B cell (primary cell): ENCODE measurements around the gene PSMG4. TPM values are rescaled to one million over a fixed set of nuclear protein-coding genes. Genes with fewer than 3 reads are reported as not detected.

ENCODE experiments used
- ATAC-seq: fragments of 200-7000 bp; cut with Tn5 transposase; one replicate; pipeline ENCODE4 v1.10.0; 2021; ENCODE audit warnings: low read depth, mild to moderate bottlenecking, moderate number of reproducible peaks, moderate library complexity
- CTCF ChIA-PET: fragments of 350-600 bp; sonication (Branson Sonifier 250); formaldehyde crosslinking; loops from one replicate; lab custom pipeline; 2021; ENCODE audit warnings: antibody characterized with exemption, inconsistent platforms; lab: Charles Lee
- POLR2A ChIA-PET: fragments of 350-600 bp; sonication (Branson Sonifier 250); formaldehyde crosslinking; loops from one replicate; lab custom pipeline; 2021; ENCODE audit warnings: antibody characterized with exemption; lab: Charles Lee
- DNase-seq: peaks from one replicate; pipeline ENCODE4 v3.0.0; 2013
- H2AFZ ChIP-seq: 2 replicates; pipeline ENCODE4 v1.6.1; 2012; ENCODE audit warnings: mild to moderate bottlenecking, low read depth, low read length; ENCODE audit not compliant: insufficient read depth, poor library complexity, severe bottlenecking
- H3K27ac ChIP-seq, 2 donors: 1 replicate in 1 of 2; 2 replicates in 1 of 2; pipeline ENCODE4 v1.5.1; 2012 to 2013; ENCODE audit warnings: low read length in 2 of 2, mild to moderate bottlenecking in 2 of 2, moderate library complexity in 1 of 2
- H3K27me3 ChIP-seq, 4 experiments: fragments of 200-600 bp in 1 of 4; sonication (generic) in 1 of 4; replicated peaks in 1 of 4; 1 replicate in 2 of 4; 2 replicates in 2 of 4; pipeline versions ENCODE4 v1.6.1 to v1.7.0; 2013 to 2016; ENCODE audit warnings: low read length in 3 of 4, mild to moderate bottlenecking in 2 of 4, mixed read lengths in 1 of 4, moderate library complexity in 1 of 4; ENCODE audit not compliant: insufficient read depth in 4 of 4, control insufficient read depth in 3 of 4; ENCODE audit errors: control extremely low read depth in 1 of 4
- H3K36me3 ChIP-seq, 2 experiments: replicated peaks in 1 of 2; 1 replicate in 1 of 2; 2 replicates in 1 of 2; pipeline versions ENCODE4 v1.6.1 to v1.7.1; 2013; ENCODE audit warnings: low read length in 1 of 2; ENCODE audit not compliant: insufficient read depth in 2 of 2, control insufficient read depth in 1 of 2; ENCODE audit errors: control extremely low read depth in 1 of 2, extremely low read depth in 1 of 2
- H3K4me1 ChIP-seq, 2 donors: fragments of 200-600 bp in 1 of 2; sonication (generic) in 1 of 2; 1 replicate in 1 of 2; 2 replicates in 1 of 2; pipeline versions ENCODE4 v1.5.1 to v1.6.1; 2013 to 2017; ENCODE audit warnings: low read length in 2 of 2; ENCODE audit not compliant: control insufficient read depth in 2 of 2, insufficient read depth in 2 of 2
- H3K4me2 ChIP-seq: replicated peaks from 2 replicates; pipeline ENCODE3; 2012; ENCODE audit warnings: mild to moderate bottlenecking, low read depth, low read length; ENCODE audit not compliant: poor library complexity, severe bottlenecking
- H3K4me3 ChIP-seq, 5 experiments: fragments of 200-600 bp in 1 of 5; sonication (generic) in 1 of 5; 1 replicate in 3 of 5; 2 replicates in 2 of 5; pipeline versions ENCODE4 v1.5.1 to v1.7.0; 2011 to 2016; ENCODE audit warnings: low read length in 4 of 5, mild to moderate bottlenecking in 4 of 5, low read depth in 2 of 5, control low read depth in 1 of 5, moderate library complexity in 1 of 5; ENCODE audit not compliant: insufficient read depth in 1 of 5; ENCODE audit errors: control extremely low read depth in 1 of 5, extremely low read depth in 1 of 5
- H3K79me2 ChIP-seq: fragments of 200-600 bp; sonication (generic); one replicate; pipeline ENCODE4 v1.6.0; 2016; ENCODE audit warnings: low read length; ENCODE audit not compliant: control insufficient read depth, insufficient read depth
- H3K9ac ChIP-seq: fragments of 200-600 bp; sonication (generic); 2 replicates; pipeline ENCODE4 v1.6.1; 2017; ENCODE audit warnings: mild to moderate bottlenecking, low read length, moderate library complexity
- H3K9me3 ChIP-seq, 3 donors: one replicate each; pipeline versions ENCODE4 v1.6.1 to v1.7.1; 2013; ENCODE audit warnings: low read length in 2 of 3; ENCODE audit not compliant: control insufficient read depth in 2 of 3, insufficient read depth in 1 of 3; ENCODE audit errors: control extremely low read depth in 1 of 3
- H4K20me1 ChIP-seq: 2 replicates; pipeline ENCODE4 v1.6.0; 2012; ENCODE audit warnings: mild to moderate bottlenecking, low read length; ENCODE audit not compliant: insufficient read depth, control insufficient read depth, poor library complexity, severe bottlenecking
- H3K27ac Mint-ChIP-seq: one replicate; pipeline ENCODE4 v1.8.0; 2021; ENCODE audit warnings: mixed read lengths
- H3K27me3 Mint-ChIP-seq: one replicate; pipeline ENCODE4 v1.8.0; 2021; ENCODE audit warnings: mixed read lengths
- H3K4me1 Mint-ChIP-seq: one replicate; pipeline ENCODE4 v1.8.0; 2021; ENCODE audit warnings: mixed read lengths
- H3K4me3 Mint-ChIP-seq: one replicate; pipeline ENCODE4 v1.8.0; 2021; ENCODE audit warnings: mixed read lengths
- H3K9me3 Mint-ChIP-seq: one replicate; pipeline ENCODE4 v1.8.0; 2022; ENCODE audit warnings: mixed read lengths; ENCODE audit not compliant: insufficient read depth
- EZH2 ChIP-seq: IDR thresholded peaks from 2 replicates; pipeline ENCODE4 v1.6.1; 2012; ENCODE audit warnings: borderline replicate concordance, low read depth, mild to moderate bottlenecking, moderate library complexity, low read length; ENCODE audit not compliant: insufficient read depth, poor library complexity, severe bottlenecking
- WGBS: methylation state at CpG from one replicate; pipeline ENCODE4 v1.1.5; 2013; ENCODE audit warnings: missing lambda C conversion rate; ENCODE audit not compliant: insufficient coverage; 5-methylcytosine and 5-hydroxymethylcytosine counted together
- intact Hi-C: fragments of 100-400 bp; cut with micrococcal nuclease; formaldehyde crosslinking; loops from one replicate; pipeline ENCODE4 v1.10.0; 2022
- polyA plus RNA-seq: library from polyadenylated mRNA; depleted of rRNA; stranded (reverse); fragments of >200 nt; gene quantifications from 2 replicates; pipeline ENCODE4 v1.2.3, GENCODE V29; 2012
- total RNA-seq, 2 donors: library from RNA; stranded (reverse); fragments of 120-200 nt in 1 of 2; gene quantifications; 1 replicate in 1 of 2; 2 replicates in 1 of 2; pipeline versions ENCODE4 v1.2.3 to v1.2.4, GENCODE V29; 2013 to 2022
- TF ChIP-seq, protein P1 (sequence below): fragments of 200-600 bp; IDR thresholded peaks from one replicate; pipeline ENCODE4 v1.8.0; 2022; ENCODE audit warnings: antibody characterized with exemption, mild to moderate bottlenecking

Gene PSMG4
- total and polyA plus RNA-seq, 2 donors (not counting 1 experiment from before 2014, with no cell fraction given): 31.9 to 42.4 TPM

DNA sequence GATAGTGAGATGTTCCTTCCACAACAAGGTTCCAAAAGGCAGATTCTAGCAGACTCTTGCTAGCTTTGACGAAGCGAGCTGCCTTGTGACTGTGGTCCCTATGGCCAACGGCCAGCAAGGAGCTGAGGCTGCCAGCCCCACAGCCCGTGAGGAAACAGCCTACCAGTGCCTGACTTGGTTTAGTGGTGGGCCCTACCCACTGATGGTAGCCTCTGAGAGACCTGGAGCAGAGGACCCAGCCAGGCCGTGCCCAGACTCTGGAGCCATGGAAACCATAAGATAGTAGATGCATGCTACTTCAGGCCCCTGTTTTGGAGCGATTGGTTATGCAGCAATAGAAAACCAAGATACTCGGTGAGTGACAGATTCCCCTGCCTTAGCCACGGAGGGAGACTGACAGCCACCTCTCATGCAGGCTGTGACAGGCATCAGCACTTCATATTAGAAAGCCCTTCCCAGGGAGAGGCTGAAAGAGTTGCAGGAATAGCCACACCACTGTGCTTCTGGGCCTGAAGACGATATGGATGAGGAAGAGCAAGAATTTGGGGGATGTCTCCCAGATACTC is 19.2 kb downstream of the PSMG4 start:
- TF ChIP-seq, protein P1, sequence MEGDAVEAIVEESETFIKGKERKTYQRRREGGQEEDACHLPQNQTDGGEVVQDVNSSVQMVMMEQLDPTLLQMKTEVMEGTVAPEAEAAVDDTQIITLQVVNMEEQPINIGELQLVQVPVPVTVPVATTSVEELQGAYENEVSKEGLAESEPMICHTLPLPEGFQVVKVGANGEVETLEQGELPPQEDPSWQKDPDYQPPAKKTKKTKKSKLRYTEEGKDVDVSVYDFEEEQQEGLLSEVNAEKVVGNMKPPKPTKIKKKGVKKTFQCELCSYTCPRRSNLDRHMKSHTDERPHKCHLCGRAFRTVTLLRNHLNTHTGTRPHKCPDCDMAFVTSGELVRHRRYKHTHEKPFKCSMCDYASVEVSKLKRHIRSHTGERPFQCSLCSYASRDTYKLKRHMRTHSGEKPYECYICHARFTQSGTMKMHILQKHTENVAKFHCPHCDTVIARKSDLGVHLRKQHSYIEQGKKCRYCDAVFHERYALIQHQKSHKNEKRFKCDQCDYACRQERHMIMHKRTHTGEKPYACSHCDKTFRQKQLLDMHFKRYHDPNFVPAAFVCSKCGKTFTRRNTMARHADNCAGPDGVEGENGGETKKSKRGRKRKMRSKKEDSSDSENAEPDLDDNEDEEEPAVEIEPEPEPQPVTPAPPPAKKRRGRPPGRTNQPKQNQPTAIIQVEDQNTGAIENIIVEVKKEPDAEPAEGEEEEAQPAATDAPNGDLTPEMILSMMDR: no peak
- no peak for TF ChIP-seq EZH2
- H3K4me1 Mint-ChIP-seq: peaks cover 2% of the 10 kb centered on the region
- no peak for DNase-seq
- Histone ChIP-seq H3K4me2 (no peak overlapping the region), H3K4me1 (peaks cover 0 to 3% of the 10 kb centered on the region in 2 donors), H3K27me3 (no peaks in the 10 kb centered on the region), H3K9ac (no peak overlapping the region), H3K36me3 (peaks cover 0 to under 1% of the 10 kb centered on the region in 2 experiments), H4K20me1 (peaks cover 30% of the 10 kb centered on the region), H3K79me2 (no peaks in the 10 kb centered on the region), H3K9me3 (no peaks in the 10 kb centered on the region), H3K27ac (no peak overlapping the region), H2AFZ (no peak overlapping the region), H3K4me3 (no peak overlapping the region)
- no peaks in the 10 kb centered on the region for H3K9me3 Mint-ChIP-seq
- H3K27ac Mint-ChIP-seq: no peak overlapping the region
- intact Hi-C loops: loop anchor here (1.0 to 5.0 kb wide), 3 partner anchors 81 to 654 kb away; no protein-coding TSS in a partner anchor
- WGBS: 92% methylated on average over 9 of the region's 9 CpGs
- ChIA-PET CTCF (interaction anchor here (14.3 kb wide), 1 partner anchor 454 kb away, joined by 269 read pairs; no protein-coding TSS in a partner anchor), POLR2A (no interaction called here)
- no peaks in the 10 kb centered on the region for H3K27me3 Mint-ChIP-seq
- no peak overlapping the region for H3K4me3 Mint-ChIP-seq
- ATAC-seq: no peak

DNA sequence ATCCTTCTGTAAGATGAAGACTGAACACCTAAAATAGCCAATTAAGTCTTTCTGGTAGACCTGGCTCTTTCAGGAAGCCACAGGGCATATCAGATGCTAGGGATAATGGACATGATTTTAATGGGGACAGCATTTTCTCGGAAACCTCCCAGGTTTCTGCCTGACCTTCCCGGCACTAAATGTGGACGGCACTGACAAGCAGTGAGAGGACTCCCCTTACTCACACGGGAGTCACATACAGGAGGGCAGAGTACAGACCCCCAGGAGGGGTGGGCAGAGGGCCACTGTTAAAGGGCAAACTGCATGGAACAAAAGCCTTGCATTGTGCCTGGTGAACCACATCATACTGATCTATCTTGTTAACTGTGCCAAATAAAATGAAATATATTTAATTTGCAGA is 19.9 kb downstream of the PSMG4 start:
- intact Hi-C loops: loop anchor here (1.0 to 5.0 kb wide), 6 partner anchors 134 to 876 kb away; partner anchors contain the start of gene SLC22A23
- no peak overlapping the region for H3K4me2 ChIP-seq
- H3K36me3 ChIP-seq: no peaks in the 10 kb centered on the region
- H3K4me1 Mint-ChIP-seq: peaks cover 2% of the 10 kb centered on the region
- no peak for DNase-seq
- H2AFZ ChIP-seq: no peak overlapping the region
- no peaks in the 10 kb centered on the region for H3K9me3 ChIP-seq
- no peak overlapping the region for H3K27ac ChIP-seq
- ChIA-PET POLR2A (no interaction called here), CTCF (interaction anchor here (1.4 to 14.3 kb wide), 3 partner anchors 14 to 712 kb away, joined by 3 to 269 read pairs (median 5); no protein-coding TSS in a partner anchor)
- no peaks in the 10 kb centered on the region for H3K79me2 ChIP-seq
- no peak for ATAC-seq
- H3K27ac Mint-ChIP-seq: no peak overlapping the region
- no peak overlapping the region for H3K4me3 Mint-ChIP-seq
- TF ChIP-seq, protein P1: no peak
- no peak for TF ChIP-seq EZH2
- H4K20me1 ChIP-seq: peaks cover 23% of the 10 kb centered on the region
- no peaks in the 10 kb centered on the region for H3K27me3 Mint-ChIP-seq
- peaks cover 0 to 3% of the 10 kb centered on the region in 2 donors for H3K4me1 ChIP-seq
- 100% methylated on average over 2 of the region's 4 CpGs for whole genome bisulfite sequencing
- H3K4me3 ChIP-seq: no peak overlapping the region
- no peaks in the 10 kb centered on the region for H3K27me3 ChIP-seq
- H3K9me3 Mint-ChIP-seq: no peaks in the 10 kb centered on the region
- H3K9ac ChIP-seq: no peak overlapping the region
